GM11168 (cell line): ENCODE data around the gene FARSB.

Source experiments
- in situ Hi-C: fragments of 300-500 bp; cut with MboI; formaldehyde crosslinking; loops from one replicate; pipeline ENCODE4 v1.12.0; 2022; ENCODE audit warnings: low sequenced_read_pairs; ENCODE audit not compliant: unreplicated experiment

Gene FARSB

DNA sequence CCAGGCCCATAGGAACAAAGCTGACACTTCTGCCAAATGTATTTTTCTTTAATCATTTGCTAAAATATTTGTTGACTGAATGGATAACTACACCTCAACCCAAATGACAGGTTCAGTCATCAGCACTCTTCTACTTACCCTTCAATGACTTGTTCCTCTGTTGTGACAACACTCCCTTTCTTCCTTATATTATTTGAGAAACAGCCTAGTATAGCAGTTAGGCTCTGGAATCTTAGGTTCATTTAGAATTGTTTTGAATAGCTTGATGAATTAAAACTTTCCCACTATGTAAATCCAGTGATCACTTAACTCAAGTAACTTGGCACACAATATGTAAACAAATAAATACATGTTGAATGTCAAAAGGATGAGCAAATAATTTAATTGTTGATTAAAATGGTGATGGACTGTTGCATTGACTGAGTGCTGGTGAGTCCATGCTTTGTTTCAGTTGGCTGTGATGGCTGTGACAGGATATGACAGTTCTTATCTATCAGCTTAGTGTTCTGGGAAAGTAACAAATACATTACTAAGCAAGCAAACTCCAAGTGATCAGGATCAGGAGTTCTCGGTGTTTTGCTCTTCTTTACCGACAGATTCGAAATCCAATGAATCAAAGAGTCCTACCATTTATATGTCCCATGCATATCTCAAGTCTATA lies 12.7 kb upstream of the FARSB start:
- in situ Hi-C loops: no loop called here

DNA sequence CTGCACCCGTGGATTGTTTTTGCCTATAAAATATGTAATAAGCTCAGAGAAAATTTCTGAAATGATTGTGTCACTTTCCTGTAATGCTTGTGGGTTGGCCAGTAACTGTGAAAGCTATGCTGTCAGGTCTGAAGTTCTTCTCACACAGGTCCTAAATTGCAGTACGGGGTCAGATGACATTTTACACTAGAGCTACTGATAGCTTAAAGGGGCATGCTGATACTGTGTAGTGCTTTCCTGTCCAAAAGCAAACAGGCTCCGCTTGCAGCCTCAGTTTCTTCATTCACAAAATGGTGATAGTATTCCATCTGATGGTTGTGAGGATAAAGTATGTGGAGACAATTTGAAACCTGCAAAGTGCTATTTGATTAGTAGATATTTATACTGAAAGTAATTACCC lies 7.6 kb upstream of the FARSB start:
- in situ Hi-C loops: no loop called here

DNA sequence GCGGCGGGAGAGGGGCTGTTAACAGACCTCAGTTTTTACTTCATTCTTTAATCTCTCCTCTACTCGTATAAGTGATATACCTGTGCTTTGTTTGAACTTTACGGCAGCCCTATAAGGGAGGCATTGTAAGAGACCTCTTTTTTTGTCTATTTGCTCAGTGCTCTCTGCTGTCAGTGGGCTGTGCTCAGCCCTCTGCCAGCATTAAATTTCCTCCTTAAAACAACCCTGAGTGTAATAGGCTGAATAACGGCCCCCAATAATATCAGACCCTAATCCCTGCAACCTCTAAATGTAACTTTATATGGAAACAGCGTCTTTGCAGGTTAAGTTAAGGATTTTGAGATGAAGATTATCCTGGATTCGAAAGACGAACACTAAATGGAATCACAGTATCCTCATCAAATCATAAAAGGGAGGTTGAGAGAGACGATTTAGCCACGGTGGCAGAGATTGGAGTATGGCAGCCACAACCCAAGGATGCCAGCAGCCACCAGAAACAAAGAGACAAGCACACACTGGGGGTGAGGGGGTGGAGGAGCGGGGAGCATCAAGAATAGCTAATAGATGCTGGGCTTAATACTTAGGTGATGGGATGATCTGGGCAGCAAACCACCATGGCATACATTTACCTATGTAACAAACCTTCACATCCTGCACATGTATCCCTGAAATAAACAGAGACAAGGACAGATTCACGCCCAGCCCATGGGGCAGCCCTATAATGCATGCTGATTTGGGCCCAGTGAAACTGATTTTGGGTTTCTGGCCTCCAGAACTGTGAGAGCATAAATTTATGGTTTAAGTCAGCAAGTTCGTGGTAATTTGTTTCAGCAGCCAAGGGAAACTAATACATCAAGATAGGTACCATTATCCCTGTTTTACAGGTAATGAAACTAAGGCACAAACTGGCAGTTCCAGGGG lies 894 bp upstream of the FARSB start:
- in situ Hi-C loops: no loop called here

DNA sequence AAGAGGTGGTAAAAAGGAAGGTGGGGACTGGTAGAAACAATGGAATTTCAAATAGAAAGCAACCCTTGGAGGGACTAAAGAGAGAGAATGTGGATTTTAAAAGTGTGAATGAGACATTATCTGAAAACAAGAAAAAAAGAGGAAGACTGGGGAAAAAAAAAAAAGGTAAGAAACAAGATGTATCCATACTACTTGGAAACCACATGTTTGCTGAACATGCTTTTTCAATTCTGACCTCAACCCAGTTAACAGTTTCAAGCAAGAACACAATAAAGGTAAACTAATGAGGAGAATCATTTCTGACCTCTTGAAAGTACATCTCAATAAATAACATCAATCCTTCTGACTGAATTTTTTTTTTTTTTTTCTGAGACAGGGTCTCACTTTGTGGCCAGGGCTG lies 2.6 kb downstream of the FARSB start:
- in situ Hi-C loops: no loop called here

DNA sequence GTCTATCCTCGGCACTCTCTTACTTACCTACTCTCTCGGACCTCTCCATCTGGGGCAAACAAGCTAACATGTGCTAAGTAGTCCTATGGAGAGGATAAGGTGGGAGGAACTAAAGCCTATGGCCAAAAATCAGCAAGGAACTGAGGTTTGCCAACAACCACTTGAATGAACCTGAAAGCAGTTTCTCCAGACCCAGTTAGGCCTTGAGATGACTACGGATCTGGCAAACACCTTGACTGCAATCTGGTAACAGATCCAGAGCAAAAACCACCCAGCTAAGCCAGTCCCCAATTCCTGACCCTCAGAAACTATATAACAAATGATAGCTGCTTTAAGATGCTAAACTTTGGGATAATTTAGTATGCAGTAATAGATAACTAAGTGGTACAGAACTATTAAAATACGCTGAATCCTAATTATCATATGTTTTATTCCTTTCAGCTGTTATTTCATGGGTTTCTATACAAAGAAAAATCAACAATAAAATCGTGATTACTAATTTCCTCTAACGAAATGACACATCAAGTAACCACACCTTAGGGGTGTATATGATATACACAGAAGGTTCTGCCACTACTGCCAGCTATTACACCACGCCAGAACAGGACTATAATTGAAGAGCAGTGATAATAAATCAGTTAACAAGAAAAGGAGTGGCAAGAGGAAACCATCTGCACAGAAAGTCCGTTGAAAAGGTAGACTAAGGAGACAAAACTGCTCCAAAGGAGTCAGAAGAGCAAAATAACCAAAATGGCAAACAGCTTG lies 3.2 kb downstream of the FARSB start:
- in situ Hi-C loops: no loop called here

DNA sequence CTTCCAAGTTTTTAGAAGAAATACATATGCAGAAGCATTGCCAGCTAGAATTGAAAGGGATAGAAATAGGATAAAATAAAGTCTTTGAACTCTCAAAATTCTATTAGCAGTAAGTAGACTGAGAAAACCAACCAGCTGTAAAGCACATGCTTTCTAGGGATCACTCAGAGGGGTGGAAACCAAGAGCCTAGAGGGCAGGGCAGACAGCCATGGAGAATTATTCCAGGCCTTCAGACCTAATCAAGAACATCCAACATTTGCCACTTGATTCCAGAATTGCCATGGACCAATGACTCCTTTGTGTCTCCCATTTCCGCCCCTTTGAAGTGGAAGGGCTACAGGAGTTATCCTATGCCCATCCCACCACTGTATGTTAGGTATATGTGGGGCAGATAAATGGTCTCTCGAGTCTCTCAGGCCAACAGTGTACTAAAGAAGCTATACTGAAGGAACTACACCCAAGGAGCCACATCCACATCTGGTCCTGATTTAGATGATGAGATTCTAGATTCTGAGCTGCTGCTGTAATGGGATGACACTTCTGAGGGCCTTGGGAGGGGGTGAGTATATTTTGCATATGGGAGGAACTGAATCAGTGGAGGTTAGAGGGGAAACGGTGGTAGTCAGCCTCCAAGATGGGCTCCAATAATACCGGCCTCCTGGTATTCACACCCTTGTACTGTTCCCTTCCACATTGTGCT lies 4.0 kb downstream of the FARSB start:
- in situ Hi-C loops: no loop called here

DNA sequence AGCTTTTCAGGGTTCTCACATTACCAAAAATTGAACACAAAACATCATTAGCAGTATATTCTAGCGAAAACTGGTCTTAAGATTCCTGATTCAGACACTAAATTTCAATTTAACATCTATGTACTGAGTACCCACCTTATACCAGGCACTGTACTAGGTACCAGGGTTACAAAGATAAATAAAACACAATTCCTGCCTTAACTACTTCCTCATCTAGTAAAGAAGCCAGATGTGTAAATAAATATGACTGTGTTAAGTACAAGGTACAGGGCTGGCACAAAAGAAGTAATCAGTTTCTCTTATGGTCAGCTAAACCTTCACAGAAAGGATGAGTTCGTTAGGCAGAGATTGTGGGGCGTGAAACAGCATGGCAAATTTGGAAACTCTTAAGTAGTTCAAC lies 6.1 kb downstream of the FARSB start:
- in situ Hi-C loops: no loop called here

DNA sequence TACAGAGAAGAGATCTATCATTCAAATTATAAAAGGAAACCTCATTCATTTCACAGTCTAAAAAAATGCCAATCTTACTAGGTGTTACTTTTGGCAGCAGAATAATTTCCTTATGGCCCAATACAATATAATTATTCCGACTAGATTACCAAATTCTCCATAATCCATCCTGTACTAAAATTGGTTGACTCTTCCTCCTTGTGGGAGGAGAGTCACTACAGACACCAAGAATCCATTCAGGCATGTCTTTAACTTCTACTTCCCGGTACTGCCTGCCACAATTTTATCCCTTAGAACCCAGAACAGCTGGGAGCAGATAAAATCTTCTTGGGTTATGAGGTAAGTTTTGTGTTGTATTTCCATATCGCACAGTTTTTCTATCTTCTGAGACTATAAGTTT lies 9.9 kb downstream of the FARSB start:
- in situ Hi-C loops: no loop called here

DNA sequence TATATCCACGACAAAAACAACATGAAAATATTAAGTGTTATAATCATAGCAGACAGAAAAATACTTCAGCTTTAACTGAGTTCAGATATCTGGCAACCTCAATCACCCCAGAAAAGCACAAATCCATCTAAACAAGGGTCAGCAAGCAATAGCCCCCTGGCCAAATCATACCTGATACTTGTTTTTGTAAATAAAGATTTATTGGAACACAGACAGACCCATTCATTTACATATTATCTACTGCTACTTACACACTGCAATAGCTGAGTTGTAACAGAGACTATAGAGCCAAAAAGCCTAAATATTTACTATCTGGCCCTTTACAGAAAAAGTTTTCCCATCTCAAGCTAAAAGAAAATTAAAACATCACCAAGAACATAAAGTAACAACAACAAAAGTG lies 12.8 kb downstream of the FARSB start:
- in situ Hi-C loops: no loop called here

DNA sequence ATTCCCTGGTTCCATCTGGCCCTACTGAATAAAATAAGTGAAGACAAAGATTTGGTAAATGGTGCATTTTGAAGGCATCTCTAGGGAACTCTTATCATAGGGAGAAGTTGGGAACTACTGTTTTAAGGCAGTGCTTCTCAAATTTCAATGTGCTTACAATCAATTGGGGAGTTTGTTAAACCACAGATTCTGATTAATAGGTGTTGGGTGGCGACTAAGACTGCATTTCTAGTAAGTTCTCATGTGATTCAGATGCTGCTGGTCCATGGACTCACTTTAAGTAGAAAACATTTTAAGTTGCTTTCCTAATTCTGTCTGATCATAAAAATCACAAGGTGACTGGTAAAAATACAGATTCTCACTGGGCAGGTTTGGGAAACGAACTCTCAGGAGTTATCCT lies 14.6 kb downstream of the FARSB start:
- in situ Hi-C loops: no loop called here

DNA sequence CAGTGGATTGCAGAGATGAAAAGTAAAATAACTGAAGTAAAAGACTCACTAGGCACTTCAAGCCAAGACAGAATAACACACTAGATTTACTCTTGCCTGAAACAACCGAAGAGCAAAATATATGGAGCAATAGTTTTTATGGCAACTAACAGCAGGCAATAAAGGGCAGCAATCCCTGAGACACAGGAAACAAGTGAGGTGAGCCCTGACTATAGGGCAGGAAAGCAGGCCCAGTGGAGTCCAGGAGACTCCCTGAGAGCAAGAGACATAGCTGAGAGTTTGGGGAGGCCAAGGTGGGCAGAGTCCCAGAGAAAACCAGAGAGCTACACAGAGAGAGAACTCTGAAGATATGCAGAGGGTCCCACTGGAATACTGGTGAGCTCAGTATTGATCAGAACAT lies 18.8 kb downstream of the FARSB start:
- in situ Hi-C loops: no loop called here

DNA sequence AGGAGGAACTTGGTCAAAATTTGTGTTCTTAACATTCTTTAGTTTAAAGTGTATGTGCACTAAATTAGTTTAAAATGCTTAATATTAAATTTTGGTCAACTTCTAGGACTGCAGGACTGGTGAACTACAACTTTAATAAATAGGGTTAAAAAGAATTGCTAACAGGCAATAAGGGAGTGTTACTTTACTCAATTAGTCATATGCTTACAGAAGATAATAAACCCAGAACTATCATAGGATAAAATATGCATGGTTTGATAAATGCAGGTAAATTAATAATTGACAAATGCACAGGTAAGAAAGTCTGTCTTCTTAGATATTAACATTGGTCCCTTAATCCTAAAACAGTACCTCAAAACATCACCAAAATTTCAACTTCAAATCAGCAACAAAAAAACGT lies 20.6 kb downstream of the FARSB start:
- in situ Hi-C loops: no loop called here

DNA sequence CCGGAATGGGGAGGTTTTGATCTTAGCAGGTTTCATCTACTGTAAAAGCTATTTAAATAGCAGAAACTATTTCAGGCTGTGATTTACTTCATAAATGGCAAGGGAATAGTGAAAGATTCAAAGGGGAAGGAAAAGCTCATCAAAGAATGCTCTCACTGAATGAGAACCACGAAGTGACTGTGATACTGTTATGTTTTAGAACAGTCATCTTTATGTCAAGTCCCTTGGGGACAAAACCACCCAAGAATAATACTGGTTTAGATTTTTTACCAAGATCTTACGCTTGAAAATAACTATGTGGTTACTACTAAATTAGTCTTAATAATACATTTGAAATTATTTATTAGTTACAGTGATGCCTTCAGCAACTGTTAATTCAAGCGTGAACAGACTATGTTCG lies 28.1 kb downstream of the FARSB start:
- in situ Hi-C loops: no loop called here

DNA sequence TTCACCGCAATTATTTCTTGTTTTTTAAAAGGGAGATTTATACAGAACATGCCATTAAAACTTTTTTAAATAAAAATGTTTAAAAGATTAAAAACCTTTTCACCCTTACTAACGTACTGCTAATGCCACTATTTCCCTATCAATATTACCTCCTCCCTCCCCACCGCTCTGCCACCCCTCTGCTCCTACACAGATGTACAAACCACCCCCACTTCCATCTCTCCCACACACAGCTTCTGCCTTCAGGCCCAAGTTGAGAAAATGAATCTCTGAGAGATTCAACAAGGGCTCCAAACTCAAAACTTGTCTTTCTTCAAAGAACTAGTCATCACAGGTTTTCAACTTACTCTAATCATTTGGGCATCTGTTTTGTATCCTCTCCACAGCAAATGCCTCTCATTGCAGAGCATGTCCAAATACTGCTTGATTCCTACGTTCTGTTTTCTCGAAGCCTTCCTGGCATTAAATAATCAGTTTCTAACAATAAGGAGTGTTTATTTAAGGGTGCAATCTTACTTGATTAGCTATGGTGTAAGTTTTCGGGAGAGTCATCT lies 32.1 kb downstream of the FARSB start:
- in situ Hi-C loops: no loop called here

DNA sequence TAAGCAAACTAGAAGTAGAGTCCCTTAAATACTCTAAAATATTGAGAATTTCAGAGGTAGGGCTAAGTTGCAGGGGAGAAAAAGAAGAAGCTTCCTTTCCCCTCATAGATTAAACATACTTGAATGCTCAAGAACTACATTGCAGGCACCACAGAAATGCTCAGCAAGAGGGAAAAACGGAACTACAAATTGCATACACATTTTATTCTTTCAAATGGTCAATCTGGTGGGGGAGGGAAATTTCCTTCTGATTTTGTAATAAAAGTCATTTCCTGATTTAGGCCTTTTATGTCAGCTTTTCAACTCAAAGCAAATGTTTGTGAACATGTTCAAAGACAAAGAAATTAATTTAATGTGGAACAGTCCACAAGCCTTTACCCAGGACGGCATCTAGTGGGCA lies 33.0 kb downstream of the FARSB start:
- in situ Hi-C loops: no loop called here

DNA sequence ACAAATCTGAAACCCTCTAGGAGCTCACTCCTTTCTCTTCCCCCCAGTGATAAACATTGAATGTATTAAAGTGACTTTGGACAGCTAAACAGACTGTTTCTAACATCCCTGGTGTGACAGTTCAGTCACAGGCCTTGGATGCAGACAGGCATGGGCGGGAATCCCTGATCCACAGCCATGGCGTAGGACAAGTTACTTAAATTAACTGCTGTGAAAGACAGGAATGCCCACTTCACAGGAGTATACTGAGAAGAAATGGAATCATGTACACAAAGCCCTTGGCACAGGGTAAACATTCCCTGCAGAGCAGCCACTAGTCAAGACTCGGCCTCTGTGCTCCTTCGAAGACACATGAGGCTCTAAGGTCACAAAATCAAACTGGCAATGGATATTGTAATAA lies 34.0 kb downstream of the FARSB start:
- in situ Hi-C loops: no loop called here

DNA sequence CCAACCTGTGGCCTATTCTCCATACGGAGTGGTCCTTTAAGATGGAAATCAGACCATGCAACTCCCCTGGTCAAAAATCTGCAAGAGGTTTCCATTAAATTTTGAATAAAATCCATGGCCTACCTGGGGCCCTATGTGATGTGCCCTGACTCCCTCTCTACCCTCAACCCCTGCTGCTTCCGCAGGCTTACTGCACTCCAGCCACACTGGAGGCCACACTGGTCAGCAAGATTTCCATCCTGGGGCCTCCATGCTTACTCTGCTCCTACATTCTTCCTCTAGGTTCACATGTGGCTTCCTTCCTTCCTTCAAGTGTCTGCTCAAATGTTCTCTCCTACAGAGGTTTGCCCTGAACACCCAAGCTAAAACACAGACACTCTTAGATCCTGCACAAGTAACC lies 40.6 kb downstream of the FARSB start:
- in situ Hi-C loops: no loop called here

DNA sequence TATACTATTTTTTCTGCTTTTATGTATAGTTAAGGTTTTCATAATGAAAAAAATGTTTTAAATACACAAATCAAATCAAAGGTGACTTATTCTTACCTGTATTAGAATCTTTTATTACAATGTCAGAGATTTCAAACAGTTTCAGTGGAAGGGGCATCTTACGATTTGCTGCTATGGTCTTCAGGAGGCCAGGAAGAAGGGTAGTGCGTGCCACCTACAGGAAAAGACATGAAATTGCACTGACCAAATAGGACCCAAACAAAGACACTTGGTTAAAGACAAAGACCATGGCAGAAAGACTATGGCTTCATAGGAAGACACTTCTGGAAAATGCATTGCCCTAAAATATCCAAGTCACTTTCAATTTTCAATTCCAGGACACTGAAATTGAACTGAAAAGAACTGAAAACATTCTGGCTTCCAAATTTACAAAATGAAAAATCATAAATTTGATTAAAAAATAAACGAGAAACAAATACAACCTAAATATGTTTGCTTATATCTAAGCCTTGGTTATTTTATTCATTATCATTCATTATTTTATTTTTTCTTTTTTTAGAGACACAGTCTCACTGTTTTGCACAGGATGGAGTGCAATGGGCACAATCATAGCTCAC lies 42.1 kb downstream of the FARSB start:
- in situ Hi-C loops: no loop called here

DNA sequence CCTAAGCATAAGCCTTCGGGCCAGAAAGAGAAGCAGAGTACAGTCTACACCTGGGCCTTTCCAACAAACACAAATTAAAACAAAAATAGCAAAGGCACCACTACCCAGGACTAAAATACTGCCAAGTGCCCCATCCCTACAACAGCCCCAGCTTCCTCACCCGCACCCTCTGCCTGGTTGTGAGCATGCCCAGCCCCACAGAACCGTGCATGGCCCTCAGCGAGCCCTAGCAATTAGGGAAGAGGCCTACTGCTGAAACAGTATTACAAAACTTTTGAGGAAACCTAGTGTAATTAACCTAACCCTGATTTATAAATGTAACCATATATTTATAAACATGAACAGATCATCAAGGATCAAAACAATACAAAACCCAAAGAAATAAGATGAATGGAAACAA lies 44.2 kb downstream of the FARSB start:
- in situ Hi-C loops: no loop called here

DNA sequence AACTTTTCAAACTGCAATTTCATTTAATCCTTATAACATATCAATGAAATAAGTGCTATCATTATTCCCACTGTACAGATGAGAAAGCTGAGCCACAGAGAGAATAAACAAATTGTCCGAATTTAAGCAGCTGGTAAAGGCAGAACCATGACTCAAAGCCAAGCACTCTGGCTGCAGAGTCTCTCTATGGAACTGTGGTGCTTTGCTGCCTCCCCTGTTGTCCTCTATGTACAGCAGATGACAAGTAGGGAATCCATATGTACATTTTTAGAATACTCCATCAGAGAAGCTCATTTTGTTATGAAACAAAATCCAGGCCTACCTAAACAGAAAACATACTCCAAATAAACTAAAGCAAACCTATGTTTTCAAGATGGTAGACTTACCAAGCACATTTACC lies 45.1 kb downstream of the FARSB start:
- in situ Hi-C loops: no loop called here
